Prostate gland (tissue), 2 donors: ENCODE measurements around the gene NMNAT2. TPM values are rescaled to one million over a fixed set of nuclear protein-coding genes. Genes with fewer than 3 reads are reported as not detected.

Source experiments
- DNase-seq: peaks from one replicate; pipeline ENCODE4 v3.0.0-alpha.2; 2019; ENCODE audit warnings: low spot score
- H3K27ac ChIP-seq, 2 donors: fragments of 200-600 bp; sonication (generic); 2 replicates each; pipeline ENCODE4 v1.5.1; 2017 to 2019
- H3K27me3 ChIP-seq: fragments of 200-600 bp; sonication (generic); replicated peaks from 2 replicates; pipeline ENCODE4 v1.5.1; 2019; ENCODE audit not compliant: insufficient read depth
- H3K36me3 ChIP-seq, 2 donors: fragments of 200-600 bp; sonication (generic); 1 replicate in 1 of 2; 2 replicates in 1 of 2; pipeline versions ENCODE4 v1.5.1 to v1.8.1; 2017 to 2019
- H3K4me1 ChIP-seq: fragments of 200-600 bp; sonication (generic); replicated peaks from 2 replicates; pipeline ENCODE4 v1.5.1; 2019
- H3K4me3 ChIP-seq, 2 donors: fragments of 200-600 bp; sonication (generic); 2 replicates each; pipeline ENCODE4 v1.5.1; 2017 to 2019
- H3K9me3 ChIP-seq: fragments of 200-600 bp; sonication (generic); 2 replicates; pipeline ENCODE4 v1.5.1; 2017
- CTCF ChIP-seq, 4 experiments: fragments of 200-600 bp in 2 of 4; fragments of 450-650 bp in 2 of 4; sonication (generic) in 2 of 4; IDR thresholded peaks; 1 replicate in 3 of 4; 2 replicates in 1 of 4; pipeline ENCODE4 v1.5.1; 2016 to 2019; ENCODE audit warnings: antibody characterized with exemption in 4 of 4, mild to moderate bottlenecking in 2 of 4, moderate library complexity in 2 of 4
- POLR2A ChIP-seq: fragments of 450-650 bp; IDR thresholded peaks from one replicate; pipeline ENCODE4 v1.6.1; 2016; ENCODE audit warnings: antibody characterized with exemption, mild to moderate bottlenecking
- POLR2AphosphoS5 ChIP-seq: sonication (generic); formaldehyde crosslinking; IDR thresholded peaks from one replicate; pipeline ENCODE4 v1.6.1; 2017; ENCODE audit warnings: antibody characterized with exemption
- WGBS: methylation state at CpG from one replicate; pipeline ENCODE4 v1.1.5; 2018; 5-methylcytosine and 5-hydroxymethylcytosine counted together
- intact Hi-C: fragments of 100-400 bp; cut with DNase I; formaldehyde crosslinking; loops from one replicate; pipeline ENCODE4 v1.14.2; 2022
- total RNA-seq, 2 donors: library from RNA; depleted of rRNA; stranded (reverse); fragments of >200 nt; gene quantifications; one replicate each; pipeline ENCODE4 v1.1.0, GENCODE V29; 2016

Gene NMNAT2
- total RNA-seq, 2 donors from 2014 or later = 0.27 to 41.0 TPM

- Histone ChIP-seq H3K36me3 (no peaks in the 10 kb centered on the region), H3K4me3 (no peak overlapping the region)
Measured at GRCh38 chr1:183296782-183297181, 121.4 kb downstream of the NMNAT2 start.

GRCh38 chr1:183295521-183295920, 122.7 kb downstream of the NMNAT2 start:
- no peak overlapping the region for H3K27ac ChIP-seq
- H3K4me3 ChIP-seq = no peak overlapping the region
- H3K27me3 ChIP-seq = no peaks in the 10 kb centered on the region
- H3K9me3 ChIP-seq = no peaks in the 10 kb centered on the region
- H3K36me3 ChIP-seq = no peaks in the 10 kb centered on the region
- 74% methylated on average over 5 of the region's 5 CpGs for WGBS
- DNase-seq = no peak
- no peak for TF ChIP-seq CTCF (IDR thresholded peaks at IDR 0.05)
- no peaks in the 10 kb centered on the region for H3K4me1 ChIP-seq
- intact Hi-C loops = no loop called here

More at GRCh38 chr1:183296782-183297181, 121.4 kb downstream of the NMNAT2 start:
- Histone ChIP-seq H3K27me3 (no peaks in the 10 kb centered on the region), H3K9me3 (no peaks in the 10 kb centered on the region), H3K4me1 (no peaks in the 10 kb centered on the region), H3K27ac (no peak overlapping the region)
- no peak for TF ChIP-seq POLR2A
- TF ChIP-seq POLR2AphosphoS5 = no peak
- intact Hi-C loops = no loop called here
- DNase-seq = no peak
- WGBS = 94% methylated on average over 4 of the region's 4 CpGs

GRCh38 chr1:183293876-183294275, 124.3 kb downstream of the NMNAT2 start:
- Histone ChIP-seq H3K9me3 (no peaks in the 10 kb centered on the region), H3K36me3 (no peaks in the 10 kb centered on the region), H3K27me3 (no peaks in the 10 kb centered on the region), H3K4me1 (no peaks in the 10 kb centered on the region), H3K4me3 (no peak overlapping the region), H3K27ac (no peak overlapping the region)
- TF ChIP-seq POLR2A (no peak), CTCF (IDR thresholded peaks at IDR 0.05) (no peak), POLR2AphosphoS5 (no peak)
- intact Hi-C loops = no loop called here
- 93% methylated on average over 1 of the region's 1 CpG for WGBS
- no peak for DNase-seq

GRCh38 chr1:183293241-183293640, 124.9 kb downstream of the NMNAT2 start:
- Histone ChIP-seq H3K9me3 (no peaks in the 10 kb centered on the region), H3K27ac (no peak overlapping the region), H3K36me3 (no peaks in the 10 kb centered on the region), H3K4me3 (no peak overlapping the region), H3K4me1 (no peaks in the 10 kb centered on the region), H3K27me3 (no peaks in the 10 kb centered on the region)
- intact Hi-C loops = no loop called here
- DNase-seq = no peak
- TF ChIP-seq POLR2A (no peak), POLR2AphosphoS5 (no peak), CTCF (IDR thresholded peaks at IDR 0.05) (no peak)
- WGBS = 89% methylated on average over 9 of the region's 9 CpGs

GRCh38 chr1:183291802-183292514, 126.2 kb downstream of the NMNAT2 start:
- no peak overlapping the region for H3K27ac ChIP-seq
- H3K36me3 ChIP-seq = no peaks in the 10 kb centered on the region
- no peaks in the 10 kb centered on the region for H3K4me1 ChIP-seq
- H3K4me3 ChIP-seq = no peak overlapping the region
- DNase-seq = no peak
- no peaks in the 10 kb centered on the region for H3K9me3 ChIP-seq
- no peak for TF ChIP-seq CTCF (IDR thresholded peaks at IDR 0.05)
- TF ChIP-seq POLR2AphosphoS5 = no peak
- no peak for TF ChIP-seq POLR2A
- no peaks in the 10 kb centered on the region for H3K27me3 ChIP-seq
- 72% methylated on average over 11 of the region's 11 CpGs for WGBS
- intact Hi-C loops = no loop called here
